Activated CD4-positive, alpha-beta T cell treated with anti-CD3 and anti-CD28 coated beads, Interleukin-2, Interleukin-4, amounts not matched to agents 100 ng/mL and 50 ng/mL, durations not matched to agents 16 hours and 8 hours (primary cell): ENCODE data around the gene P2RX1.

Source experiments
- DNase-seq: peaks from one replicate; pipeline ENCODE4 v3.0.0-alpha.2; 2020; ENCODE audit warnings: low spot score

Gene P2RX1

DNA sequence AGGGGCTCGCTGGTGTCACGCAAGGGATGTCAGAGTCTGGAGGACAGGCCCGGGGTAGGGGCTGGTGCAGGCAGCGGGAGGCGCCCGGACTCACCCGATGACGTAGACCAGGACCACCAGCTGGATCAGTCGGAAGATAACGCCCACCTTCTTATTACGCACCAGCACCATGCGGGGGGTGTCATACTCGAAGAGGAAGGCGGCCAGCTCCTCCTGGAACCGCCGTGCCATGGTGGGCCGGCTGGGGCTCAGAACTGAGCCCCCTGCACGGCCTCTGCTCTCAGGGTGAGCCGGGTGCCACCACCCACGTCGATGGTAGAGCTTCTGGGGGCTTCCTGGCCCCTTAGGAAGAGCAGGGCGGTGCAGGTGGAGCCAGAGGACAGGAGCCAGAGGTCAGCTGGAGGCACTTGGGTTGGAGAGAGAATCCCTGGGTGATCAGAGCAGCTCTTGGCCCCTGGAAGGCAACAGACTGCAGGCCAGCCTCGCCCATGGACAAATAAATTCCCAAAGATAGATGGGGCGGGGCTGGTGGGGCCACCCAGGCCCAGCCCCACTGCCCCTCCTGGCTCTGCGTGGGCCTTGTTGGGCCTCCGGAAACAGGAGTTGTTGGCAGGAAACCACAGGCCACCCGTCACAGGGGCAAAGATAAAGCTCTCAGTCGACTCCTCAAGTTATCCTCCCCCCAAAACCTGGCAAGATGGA lies at the start of gene P2RX1:
P2RX1 (minus strand) TSS at position 471 of the 702 bp plus-strand sequence; CDS start at position 231, 240 bp downstream.
- DNase-seq, result peak; percentile 37

- peak; percentile 79 for DNase-seq
Measured at GRCh38 chr17:3965118-3965800, 49.0 kb upstream of the P2RX1 start.

DNA sequence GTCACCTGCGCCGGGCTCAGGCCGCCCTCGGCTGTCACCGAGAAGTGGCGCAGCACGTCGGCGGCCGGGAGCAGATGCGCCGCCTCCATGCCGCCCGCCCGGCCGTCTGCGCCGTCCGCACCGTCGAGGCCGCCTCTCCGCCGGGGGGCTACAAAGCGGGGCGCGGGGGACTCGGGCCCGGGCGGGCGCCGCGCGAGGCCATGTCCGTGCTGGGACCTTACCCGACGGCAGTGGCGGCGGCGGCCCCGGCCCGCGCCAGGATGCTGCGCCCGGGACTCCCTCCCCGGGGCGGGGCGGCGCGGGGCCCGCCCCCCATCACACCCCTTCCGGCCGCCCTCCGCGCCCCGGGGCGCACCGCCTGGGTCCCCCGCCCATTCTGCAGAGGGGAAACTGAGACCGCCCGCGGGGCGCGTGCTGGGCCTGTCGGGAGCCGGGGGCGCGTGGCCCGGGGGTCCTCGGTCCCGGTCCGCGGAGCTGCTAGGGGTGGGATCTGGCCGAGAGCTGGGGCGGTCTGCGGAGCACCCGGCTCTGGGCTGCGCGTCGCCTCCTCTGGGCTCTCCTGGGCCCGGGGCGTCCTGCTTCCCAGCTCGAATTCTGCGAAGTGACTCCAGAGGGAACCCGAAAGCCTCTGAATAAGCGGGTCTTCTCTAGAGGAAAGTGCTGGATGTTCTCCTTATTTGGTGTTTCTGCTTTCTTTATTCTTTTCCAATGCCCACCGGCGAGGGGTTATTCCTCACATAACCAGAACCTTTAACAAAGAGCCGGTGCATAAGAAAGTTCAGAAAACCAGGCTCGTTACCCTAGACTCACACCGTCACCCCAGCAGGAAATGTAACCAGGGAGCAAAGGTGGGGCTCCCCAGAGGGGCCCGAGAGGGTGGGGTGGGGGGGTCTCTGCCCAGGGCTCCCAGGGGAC lies 48.2 kb upstream of the P2RX1 start, which contains the start of gene ATP2A3:
ATP2A3 (minus strand) TSS at position 235 of the 915 bp plus-strand sequence; CDS start at position 89, 146 bp downstream.
- peak; percentile 70 for DNase-seq

- peak; percentile 55 for DNase-seq
Measured at GRCh38 chr17:3963237-3964201, 47.3 kb upstream of the P2RX1 start.

- DNase-seq, result no peak
Measured at GRCh38 chr17:3962965-3963236, 46.6 kb upstream of the P2RX1 start.

DNA sequence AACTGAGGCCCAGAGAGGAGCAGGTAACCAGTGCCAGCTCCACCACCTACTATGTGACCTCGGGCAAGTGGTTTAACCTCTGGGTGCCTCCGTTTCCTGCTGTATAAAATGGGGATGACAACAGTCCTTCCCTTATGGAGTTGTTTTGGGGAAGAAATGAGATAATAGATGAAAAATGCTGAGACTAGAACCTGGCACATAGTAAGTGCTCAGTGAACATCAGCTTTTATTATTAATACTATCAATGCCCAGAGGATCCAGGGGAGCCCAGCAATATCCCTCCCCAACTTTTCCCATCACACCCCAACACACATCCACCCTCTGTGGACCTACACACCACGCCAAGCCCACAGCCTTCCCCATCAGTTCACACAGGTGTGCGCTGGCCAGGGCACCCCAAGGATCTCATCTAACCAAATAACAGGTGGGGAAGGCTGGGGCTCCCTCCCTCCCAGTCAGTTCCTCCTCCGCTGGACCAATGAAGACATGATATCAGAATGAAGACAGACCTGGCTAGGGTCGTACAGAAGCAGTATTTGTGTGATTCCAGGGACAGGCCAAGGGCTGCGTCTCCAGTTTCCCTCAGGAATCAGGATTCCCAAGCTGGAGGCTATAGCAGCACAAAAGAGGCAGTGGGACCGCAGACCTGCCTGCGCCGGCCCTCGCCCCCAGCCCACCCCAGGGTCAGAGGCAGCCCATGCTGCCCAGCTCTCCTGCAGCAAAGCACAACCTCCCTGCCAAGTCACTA lies 46.1 kb upstream of the P2RX1 start:
- no peak for DNase-seq

DNA sequence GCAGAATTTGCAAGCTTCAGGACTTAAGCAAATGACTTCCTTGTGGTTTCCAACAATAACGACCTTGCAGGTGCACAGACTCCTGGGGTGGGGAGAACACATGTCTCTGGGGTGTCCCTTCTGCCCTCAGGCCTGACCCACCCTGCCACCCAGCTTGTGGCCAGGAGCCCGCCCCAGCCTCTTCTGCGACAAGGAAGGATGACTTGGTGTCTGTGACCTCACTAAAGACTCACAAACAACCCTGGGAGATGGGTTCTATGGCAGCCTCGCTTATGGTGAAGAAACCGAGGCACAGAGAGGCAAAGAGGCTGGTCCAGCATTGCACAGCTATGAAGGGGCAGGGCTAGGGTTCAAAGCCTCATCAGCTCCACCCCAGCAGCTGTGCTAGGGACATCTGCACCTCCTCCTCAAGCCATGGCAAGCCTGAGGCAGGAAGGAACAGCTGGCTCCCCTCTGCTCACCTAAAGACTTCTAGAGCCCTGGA lies 45.3 kb upstream of the P2RX1 start:
- DNase-seq, result no peak

- DNase-seq, result no peak
Measured at GRCh38 chr17:3960764-3961163, 44.5 kb upstream of the P2RX1 start.

GRCh38 chr17:3959921-3960601 lies 43.8 kb upstream of the P2RX1 start:
- DNase-seq, result no peak

GRCh38 chr17:3959295-3959899 lies 43.1 kb upstream of the P2RX1 start:
- DNase-seq, result no peak

GRCh38 chr17:3957735-3958599 lies 41.7 kb upstream of the P2RX1 start:
- DNase-seq, result no peak

DNA sequence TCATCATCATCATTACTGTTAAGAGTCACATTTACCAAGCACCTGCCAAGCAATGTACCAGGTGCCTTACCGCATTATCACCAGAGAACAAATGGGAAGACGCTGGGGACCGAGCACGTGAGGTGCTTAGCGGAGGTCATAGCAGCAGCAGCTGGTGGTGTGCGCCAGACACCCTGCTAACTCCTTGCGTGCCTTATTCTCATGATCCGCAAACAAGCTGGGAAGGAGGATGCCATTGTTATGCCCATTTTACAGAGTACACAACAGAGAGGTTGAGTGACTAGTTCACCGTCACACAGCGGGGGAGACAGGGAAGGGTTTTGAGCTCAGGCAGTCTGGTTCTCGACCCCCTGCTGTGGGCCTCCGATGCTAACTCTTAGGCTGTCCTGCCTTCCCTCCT lies 40.7 kb upstream of the P2RX1 start:
- no peak for DNase-seq

DNA sequence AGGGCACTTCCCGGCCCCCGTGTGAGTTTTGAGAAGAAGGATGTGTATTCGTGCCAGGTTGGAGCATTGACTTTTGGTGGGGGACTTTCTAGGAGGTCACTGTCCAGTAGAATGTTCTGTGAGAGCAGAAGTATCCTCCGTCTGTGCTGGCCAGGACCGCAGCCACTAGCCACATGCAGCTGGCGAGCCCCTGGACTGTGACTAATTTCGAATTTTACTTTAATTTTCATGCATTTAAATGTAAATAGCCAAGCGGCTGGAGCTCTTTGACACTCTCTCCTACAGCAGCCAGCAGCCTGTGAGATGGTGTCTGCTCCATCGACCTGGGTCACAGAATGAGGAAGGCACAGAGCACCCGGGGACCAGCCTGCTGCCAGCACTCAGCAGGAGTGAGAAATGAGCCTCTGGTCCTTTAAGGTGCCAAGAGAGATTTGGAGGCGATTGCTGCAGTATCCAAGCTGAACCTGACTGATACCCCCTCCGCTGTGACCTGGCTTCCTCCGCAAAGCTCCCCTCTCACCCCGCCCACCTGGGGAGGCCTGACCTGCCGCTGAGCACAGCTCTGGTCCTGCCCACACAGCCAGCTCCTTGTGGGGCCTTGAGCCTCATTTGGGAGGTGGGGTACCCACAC lies 40.2 kb upstream of the P2RX1 start:
- DNase-seq, result no peak

DNA sequence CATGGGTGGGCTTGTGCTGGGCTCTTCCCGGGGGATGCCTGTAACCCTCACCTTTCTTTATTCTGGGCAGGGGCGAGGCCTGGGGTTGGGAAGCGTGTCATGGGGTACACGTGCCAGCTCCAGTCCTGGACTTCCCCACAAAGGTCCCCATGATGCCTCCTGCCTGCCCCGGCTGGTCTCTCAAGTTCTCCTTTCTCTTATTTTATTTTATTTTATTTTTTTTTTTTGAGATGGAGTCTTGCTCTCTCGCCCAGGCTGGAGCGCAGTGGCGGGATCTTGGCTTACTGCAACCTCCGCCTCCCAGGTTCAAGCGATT lies 39.4 kb upstream of the P2RX1 start:
- DNase-seq, result no peak

DNA sequence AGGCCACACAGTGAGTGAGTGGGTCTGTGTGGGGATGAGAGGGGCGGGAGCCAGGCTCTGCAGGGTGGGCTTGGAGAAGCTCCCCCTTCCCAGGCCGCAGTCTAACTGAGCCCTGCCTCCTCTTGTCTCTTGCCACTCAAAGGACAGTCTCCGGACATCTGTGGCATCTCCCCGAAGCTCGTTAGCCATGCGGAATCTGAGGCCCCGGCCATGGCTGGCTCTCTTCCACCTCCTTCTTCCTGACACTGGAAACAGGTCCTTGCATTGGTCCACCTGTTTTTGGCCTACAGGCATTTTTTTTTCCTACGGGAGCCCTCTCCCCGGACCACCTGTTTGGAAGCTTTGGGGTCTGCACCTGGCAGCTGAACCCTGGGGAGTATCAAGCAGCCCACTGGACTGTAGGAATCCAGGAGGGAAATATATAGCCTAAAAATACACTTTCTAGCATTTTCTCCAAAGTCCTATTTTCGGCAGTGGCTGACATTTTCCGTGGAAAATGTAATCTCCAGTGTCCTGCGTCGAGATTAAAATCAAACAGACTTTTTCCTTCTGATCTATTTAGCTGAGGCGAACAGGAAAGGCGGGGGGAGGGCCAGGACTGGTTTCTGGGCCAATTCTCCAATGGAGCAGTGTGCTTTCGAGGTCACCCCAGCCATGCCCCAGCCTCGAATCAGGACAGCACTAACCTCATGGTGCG lies 38.9 kb upstream of the P2RX1 start:
- no peak for DNase-seq

DNA sequence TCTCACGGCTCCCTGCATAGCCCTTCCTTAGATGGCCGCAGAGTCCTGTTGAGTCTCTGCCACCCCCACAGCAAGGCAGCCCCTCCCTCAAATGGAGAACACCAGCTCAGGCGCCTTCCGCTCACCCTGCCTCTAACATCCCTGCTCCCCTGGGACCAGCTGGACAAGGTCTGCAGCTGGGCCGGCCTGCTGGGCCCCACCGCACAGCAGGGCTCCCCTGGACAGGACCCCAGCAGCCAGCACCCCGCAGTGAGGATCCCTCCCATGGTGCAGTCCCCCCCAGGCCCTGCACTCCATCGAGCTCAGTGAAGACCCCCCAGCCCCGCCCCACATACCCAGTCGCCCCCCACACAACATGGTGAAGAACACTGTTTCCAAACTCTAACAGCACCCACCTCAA lies 37.8 kb upstream of the P2RX1 start:
- DNase-seq, result no peak

- no peak for DNase-seq
Measured at GRCh38 chr17:3953542-3953941, 37.3 kb upstream of the P2RX1 start.

DNA sequence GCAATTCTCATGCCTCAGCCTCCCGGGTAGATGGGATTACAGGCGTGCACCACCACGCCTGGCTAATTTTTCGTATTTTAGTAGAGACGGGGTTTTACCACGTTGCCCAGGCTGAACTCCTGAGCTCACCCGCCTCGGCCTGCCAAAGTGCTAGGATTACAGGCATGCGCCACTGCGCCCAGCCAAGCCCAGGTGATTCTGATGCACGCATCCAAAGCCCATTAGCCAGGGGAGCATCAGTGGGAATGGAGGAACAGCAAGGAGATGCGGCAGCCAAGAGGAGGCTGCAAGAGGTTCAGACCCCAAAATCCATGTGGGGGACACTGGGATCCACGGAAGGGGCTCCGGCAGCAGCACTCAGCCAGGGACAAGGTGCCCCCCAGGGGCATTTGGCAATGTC lies 35.9 kb upstream of the P2RX1 start:
- DNase-seq, result no peak
